ENCODE data around the gene C9orf85.

Gene C9orf85

DNA sequence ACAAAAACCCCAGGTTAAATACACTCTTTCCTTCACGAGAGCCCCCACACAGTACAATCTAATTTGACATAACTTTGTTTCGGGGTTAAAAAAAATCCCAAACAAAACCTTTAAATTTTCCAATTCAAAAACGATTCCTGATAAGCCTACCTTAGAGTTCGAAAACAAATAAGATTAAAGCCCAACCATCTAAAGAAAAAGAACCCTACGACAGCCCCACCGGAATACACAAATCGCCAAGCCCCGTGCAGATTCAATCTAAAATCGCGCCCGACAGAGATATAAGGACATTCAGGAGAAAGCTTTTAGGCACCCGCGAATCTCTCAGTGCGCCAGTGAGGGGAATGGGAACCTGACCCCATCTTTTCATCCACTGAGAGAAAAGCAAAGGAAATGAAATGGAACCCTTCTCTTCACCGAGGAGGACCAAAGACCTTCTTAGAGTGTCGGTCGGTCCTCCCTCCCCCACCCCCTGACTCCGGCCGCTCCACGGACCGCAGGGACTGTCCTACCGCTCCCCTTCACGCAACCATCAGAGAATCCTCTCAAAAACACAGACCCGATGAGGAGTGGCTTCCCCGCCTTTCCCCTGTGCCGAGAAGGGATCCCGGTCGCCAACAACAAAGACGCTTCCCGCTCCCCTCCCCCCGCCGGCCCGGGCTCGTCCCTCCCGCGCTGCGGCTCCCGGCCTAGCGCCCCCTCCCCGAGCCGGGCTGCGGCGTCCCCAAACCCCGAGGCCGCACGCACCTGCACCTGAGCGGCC is 1.4 kb upstream of the C9orf85 start:
- H3K4me1 ChIP-seq (ENCODE audit: insufficient read depth, low read length), result peaks cover 16% of the 10 kb centered on the region; the same call in 1 of the 2 replicates
- H3K9me3 ChIP-seq (ENCODE audit: insufficient read depth, low read depth, low read length), result no peaks in the 10 kb centered on the region
- peak overlapping the region; percentile 95 for H3K9ac ChIP-seq (ENCODE audit: low read depth, low read length)
- peaks cover 16% of the 10 kb centered on the region; the same call in 1 of the 2 replicates for H3K36me3 ChIP-seq (ENCODE audit: insufficient read depth, low read depth, low read length)
- H3K27ac ChIP-seq (ENCODE audit: low read length), result peak overlapping the region; percentile 75
- H3K27me3 ChIP-seq (ENCODE audit: insufficient read depth, low read length), result no peaks in the 10 kb centered on the region
- peak overlapping the region; percentile 95 for H3K4me3 ChIP-seq (ENCODE audit: low read length)

DNA sequence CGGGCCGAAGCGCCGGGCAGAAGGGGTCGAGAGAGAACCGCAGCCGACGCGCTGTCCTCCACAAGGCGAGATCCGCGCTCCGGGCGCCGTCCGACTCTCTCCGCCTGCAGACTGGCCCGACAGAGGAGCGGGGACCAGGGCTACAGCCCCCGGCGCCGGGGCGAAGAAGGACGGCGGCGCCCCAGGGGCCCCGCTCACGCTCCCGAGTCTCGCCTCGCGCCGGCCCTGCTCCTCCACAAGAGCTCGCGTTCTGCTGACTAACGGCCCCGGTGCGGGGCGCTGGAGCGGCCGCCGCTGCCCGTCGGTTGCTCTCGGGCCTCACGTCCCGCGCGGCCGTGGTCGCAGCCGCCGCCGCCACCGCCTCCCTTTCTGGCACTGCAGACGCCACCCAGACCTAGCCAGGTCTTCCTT is 784 bp upstream of the C9orf85 start:
- Histone ChIP-seq H3K27ac (ENCODE audit: low read length) (peak overlapping the region; percentile 75), H3K4me3 (ENCODE audit: low read length) (peak overlapping the region; percentile 95), H3K4me1 (ENCODE audit: insufficient read depth, low read length) (peaks cover 16% of the 10 kb centered on the region; the same call in 1 of the 2 replicates), H3K27me3 (ENCODE audit: insufficient read depth, low read length) (no peaks in the 10 kb centered on the region), H3K36me3 (ENCODE audit: insufficient read depth, low read depth, low read length) (peaks cover 11% of the 10 kb centered on the region; the same call in 1 of the 2 replicates), H3K9me3 (ENCODE audit: insufficient read depth, low read depth, low read length) (no peaks in the 10 kb centered on the region), H3K9ac (ENCODE audit: low read depth, low read length) (peak overlapping the region; percentile 95)

DNA sequence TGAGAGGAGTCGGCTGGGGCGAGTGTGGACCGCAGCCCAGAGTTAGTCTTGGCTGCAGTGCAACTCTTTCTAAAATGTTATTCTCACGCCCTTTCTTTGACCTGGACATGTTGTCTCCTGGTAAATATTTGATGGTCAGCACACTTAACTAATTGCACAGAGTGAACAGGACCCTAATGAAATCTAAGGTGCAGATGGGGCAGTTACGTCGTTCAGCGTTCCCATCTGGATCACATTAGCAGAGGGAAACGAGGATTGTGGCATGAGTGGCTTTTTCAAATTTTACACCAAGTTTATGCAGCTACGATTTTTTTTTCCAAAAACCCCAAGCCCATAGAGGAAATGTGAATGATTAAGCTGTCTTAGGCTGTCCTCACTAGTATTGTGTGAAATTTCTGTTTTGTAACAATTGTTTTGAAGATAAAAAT is 483 bp downstream of the C9orf85 start:
- Histone ChIP-seq H3K9ac (ENCODE audit: low read depth, low read length) (peak overlapping the region; percentile 85), H3K4me3 (ENCODE audit: low read length) (peak overlapping the region; percentile 95), H3K27ac (ENCODE audit: low read length) (no peak overlapping the region), H3K27me3 (ENCODE audit: insufficient read depth, low read length) (no peaks in the 10 kb centered on the region), H3K4me1 (ENCODE audit: insufficient read depth, low read length) (peaks cover 16% of the 10 kb centered on the region; the same call in 1 of the 2 replicates), H3K9me3 (ENCODE audit: insufficient read depth, low read depth, low read length) (no peaks in the 10 kb centered on the region), H3K36me3 (ENCODE audit: insufficient read depth, low read depth, low read length) (no peaks in the 10 kb centered on the region)

DNA sequence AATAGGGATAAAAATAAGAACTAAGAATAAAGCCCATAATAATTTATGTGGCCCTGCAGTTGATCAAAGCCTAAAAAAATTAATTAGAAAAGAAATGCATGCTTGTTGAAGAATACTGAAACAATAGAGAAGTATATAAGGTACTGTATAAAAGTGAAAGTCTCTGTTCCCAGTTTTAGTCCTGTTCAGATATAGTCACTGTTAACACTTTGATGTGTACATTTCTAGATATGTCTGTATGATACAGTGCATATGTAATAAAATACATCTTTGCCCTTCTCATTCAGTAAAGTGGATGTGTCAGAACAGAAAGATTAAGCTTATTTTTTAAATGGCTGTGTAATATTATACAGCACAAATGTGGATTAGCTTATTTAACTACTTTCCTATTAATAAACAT is 4.1 kb downstream of the C9orf85 start:
- Histone ChIP-seq H3K9ac (ENCODE audit: low read depth, low read length) (no peak overlapping the region), H3K27ac (ENCODE audit: low read length) (no peak overlapping the region), H3K36me3 (ENCODE audit: insufficient read depth, low read depth, low read length) (peaks cover 6% of the 10 kb centered on the region), H3K27me3 (ENCODE audit: insufficient read depth, low read length) (no peaks in the 10 kb centered on the region), H3K4me3 (ENCODE audit: low read length) (no peak overlapping the region), H3K4me1 (ENCODE audit: insufficient read depth, low read length) (peaks cover 12% of the 10 kb centered on the region; the same call in 1 of the 2 replicates), H3K9me3 (ENCODE audit: insufficient read depth, low read depth, low read length) (peaks cover 11% of the 10 kb centered on the region)

DNA sequence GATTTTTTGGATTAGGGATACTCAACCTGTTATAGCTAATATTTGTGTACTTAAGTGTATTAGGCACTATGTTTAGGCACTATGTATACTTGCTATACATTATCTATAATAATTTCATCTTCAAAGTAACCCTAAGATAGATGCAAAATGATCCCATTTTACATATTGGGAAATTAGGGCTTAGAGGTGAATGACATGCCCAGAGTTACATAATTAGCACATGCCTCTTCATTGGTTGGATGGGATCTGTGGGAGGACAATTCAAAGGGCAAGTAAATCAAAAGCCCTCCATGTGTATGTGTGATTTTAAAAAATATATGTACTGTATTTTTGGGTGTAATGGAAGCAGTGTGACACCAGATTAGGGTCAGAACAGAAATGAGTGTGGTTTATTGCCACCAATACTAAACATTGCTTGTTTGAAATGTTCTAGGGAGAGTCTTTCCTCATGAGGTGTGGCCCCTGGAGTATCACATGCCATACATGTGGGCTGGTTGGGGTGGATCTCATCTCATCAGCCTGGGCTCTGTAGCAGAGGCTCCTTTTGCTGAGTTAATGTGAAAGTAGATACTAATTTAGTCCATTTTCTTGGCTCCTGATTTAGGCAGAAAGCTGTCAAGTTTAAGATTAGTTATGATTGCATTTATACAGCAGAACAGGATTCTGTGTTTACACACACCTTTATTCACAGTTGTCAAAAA is 5.5 kb downstream of the C9orf85 start:
- no peak overlapping the region for H3K9ac ChIP-seq (ENCODE audit: low read depth, low read length)
- peaks cover 11% of the 10 kb centered on the region for H3K9me3 ChIP-seq (ENCODE audit: insufficient read depth, low read depth, low read length)
- H3K4me1 ChIP-seq (ENCODE audit: insufficient read depth, low read length), result peaks cover 21% of the 10 kb centered on the region; the same call in 1 of the 2 replicates
- peaks cover 6% of the 10 kb centered on the region for H3K36me3 ChIP-seq (ENCODE audit: insufficient read depth, low read depth, low read length)
- no peak overlapping the region for H3K27ac ChIP-seq (ENCODE audit: low read length)
- H3K4me3 ChIP-seq (ENCODE audit: low read length), result no peak overlapping the region
- H3K27me3 ChIP-seq (ENCODE audit: insufficient read depth, low read length), result no peaks in the 10 kb centered on the region

DNA sequence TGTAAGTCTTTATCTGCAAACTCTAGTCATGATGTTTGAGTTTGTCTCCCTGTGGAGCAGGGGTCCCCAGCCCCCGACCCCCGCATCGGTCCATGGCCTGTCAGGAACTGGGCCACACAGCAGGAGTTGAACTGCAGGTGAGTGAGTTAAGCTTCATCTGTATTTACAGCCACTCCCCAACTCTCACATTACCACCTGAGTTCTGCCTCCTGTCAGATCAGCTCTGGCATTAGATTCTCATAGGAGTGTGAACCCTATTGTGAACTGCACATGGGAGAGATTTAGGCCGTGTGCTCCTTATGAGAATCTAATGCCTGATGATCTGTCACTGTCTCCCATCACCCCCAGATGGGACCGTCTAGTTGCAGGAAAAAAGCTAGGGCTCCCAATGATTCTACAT is 7.0 kb downstream of the C9orf85 start:
- Histone ChIP-seq H3K27ac (ENCODE audit: low read length) (no peak overlapping the region), H3K9ac (ENCODE audit: low read depth, low read length) (no peak overlapping the region), H3K27me3 (ENCODE audit: insufficient read depth, low read length) (no peaks in the 10 kb centered on the region), H3K4me1 (ENCODE audit: insufficient read depth, low read length) (peaks cover 21% of the 10 kb centered on the region; the same call in 1 of the 2 replicates), H3K36me3 (ENCODE audit: insufficient read depth, low read depth, low read length) (peaks cover 6% of the 10 kb centered on the region), H3K4me3 (ENCODE audit: low read length) (no peak overlapping the region), H3K9me3 (ENCODE audit: insufficient read depth, low read depth, low read length) (peaks cover 11% of the 10 kb centered on the region)

DNA sequence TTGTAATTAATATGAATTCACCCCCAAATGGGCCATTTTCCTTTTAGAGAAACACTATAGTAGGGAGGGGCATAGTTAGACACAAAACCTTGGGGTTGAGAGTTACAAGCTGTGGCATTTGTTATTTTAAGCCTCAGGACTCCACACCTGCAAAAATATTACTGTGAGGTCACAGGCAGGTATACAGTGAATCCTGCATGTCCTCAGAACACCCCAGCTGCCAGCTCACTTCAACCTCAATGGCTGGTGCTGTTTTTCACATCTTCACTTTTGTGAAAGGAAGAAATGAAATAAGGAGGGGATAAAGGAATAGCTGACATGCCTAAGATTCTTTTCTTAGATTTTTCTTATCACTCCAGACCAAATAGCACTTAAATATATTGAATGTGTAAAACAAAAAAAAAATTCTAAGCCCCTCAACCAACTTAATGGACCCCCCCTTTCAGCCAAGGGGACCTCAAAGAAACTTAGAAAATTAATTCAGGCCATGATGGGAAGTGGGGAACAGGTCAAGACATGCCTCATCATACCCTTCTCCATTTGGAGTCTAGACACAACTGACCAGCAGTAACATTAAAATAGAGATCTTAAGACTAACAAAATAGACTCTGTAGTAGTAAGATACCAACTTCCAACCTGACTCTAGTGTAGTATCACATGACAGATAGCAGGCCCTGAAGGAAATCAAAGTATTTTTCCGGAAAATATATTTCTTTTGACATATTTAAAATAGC is 9.2 kb downstream of the C9orf85 start:
- Histone ChIP-seq H3K36me3 (ENCODE audit: insufficient read depth, low read depth, low read length) (peaks cover 6% of the 10 kb centered on the region), H3K9me3 (ENCODE audit: insufficient read depth, low read depth, low read length) (peaks cover 11% of the 10 kb centered on the region), H3K27ac (ENCODE audit: low read length) (peak overlapping the region; percentile 62), H3K4me1 (ENCODE audit: insufficient read depth, low read length) (peaks cover 29% of the 10 kb centered on the region; the same call in 1 of the 2 replicates), H3K4me3 (ENCODE audit: low read length) (peak overlapping the region; percentile 16; the same call in 1 of the 2 replicates), H3K27me3 (ENCODE audit: insufficient read depth, low read length) (no peaks in the 10 kb centered on the region), H3K9ac (ENCODE audit: low read depth, low read length) (peak overlapping the region; percentile 56; the same call in 1 of the 2 replicates)

DNA sequence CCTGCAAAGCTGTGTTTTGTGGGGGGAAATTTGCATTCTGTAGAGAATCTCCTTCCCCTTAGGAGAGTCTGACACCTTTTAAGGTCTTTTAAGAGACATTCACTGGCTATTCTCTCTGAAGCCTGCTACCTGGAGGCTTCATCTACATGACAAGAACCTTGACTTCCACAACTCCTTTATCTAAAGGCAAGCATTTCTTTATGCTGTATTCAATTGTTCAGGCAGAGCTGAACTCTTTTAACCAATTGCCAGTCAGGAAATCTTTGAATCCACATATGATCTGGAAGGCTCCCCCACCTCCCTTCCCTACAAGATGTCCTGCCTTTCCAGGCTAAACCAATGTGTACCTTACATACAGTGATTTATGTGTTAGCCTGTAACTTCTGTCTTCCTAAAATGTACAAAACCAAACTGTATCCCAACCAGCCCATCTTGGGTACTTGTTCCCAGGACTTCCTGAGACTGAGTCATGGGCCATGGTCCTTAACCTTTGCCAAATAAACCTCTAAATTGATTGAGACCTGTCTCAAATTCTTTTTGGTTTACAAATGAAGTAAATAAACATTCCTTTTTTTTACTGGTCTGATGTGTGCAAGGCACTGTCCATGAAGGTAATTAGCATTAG is 9.9 kb downstream of the C9orf85 start:
- Histone ChIP-seq H3K27me3 (ENCODE audit: insufficient read depth, low read length) (no peaks in the 10 kb centered on the region), H3K27ac (ENCODE audit: low read length) (peak overlapping the region; percentile 96), H3K4me1 (ENCODE audit: insufficient read depth, low read length) (peaks cover 35% of the 10 kb centered on the region; the same call in 1 of the 2 replicates), H3K36me3 (ENCODE audit: insufficient read depth, low read depth, low read length) (peaks cover 6% of the 10 kb centered on the region), H3K4me3 (ENCODE audit: low read length) (peak overlapping the region; percentile 39), H3K9ac (ENCODE audit: low read depth, low read length) (peak overlapping the region; percentile 56; the same call in 1 of the 2 replicates), H3K9me3 (ENCODE audit: insufficient read depth, low read depth, low read length) (peaks cover 11% of the 10 kb centered on the region)

DNA sequence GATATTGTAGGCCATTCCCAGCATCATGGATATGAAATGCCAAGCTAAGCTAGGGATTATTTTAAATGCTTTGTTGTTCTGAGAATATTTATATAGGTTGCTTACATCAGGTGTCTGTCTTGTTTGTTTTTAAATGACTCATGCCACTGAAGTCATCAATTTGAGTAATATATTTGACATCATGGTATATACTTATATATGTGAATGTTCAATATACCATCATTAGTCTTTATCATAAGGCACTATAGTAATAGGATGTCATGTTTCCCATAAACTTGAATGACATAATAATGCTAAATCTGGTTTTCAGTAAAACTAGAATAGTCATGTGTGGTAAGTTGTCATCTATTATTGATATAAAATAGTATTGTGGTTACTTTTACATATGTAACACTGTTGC is 13.1 kb downstream of the C9orf85 start:
- H3K9me3 ChIP-seq (ENCODE audit: insufficient read depth, low read depth, low read length), result no peaks in the 10 kb centered on the region
- no peak overlapping the region for H3K9ac ChIP-seq (ENCODE audit: low read depth, low read length)
- H3K27me3 ChIP-seq (ENCODE audit: insufficient read depth, low read length), result no peaks in the 10 kb centered on the region
- peaks cover 50% of the 10 kb centered on the region; the same call in 1 of the 2 replicates for H3K4me1 ChIP-seq (ENCODE audit: insufficient read depth, low read length)
- no peak overlapping the region for H3K27ac ChIP-seq (ENCODE audit: low read length)
- no peak overlapping the region for H3K4me3 ChIP-seq (ENCODE audit: low read length)
- H3K36me3 ChIP-seq (ENCODE audit: insufficient read depth, low read depth, low read length), result no peaks in the 10 kb centered on the region

DNA sequence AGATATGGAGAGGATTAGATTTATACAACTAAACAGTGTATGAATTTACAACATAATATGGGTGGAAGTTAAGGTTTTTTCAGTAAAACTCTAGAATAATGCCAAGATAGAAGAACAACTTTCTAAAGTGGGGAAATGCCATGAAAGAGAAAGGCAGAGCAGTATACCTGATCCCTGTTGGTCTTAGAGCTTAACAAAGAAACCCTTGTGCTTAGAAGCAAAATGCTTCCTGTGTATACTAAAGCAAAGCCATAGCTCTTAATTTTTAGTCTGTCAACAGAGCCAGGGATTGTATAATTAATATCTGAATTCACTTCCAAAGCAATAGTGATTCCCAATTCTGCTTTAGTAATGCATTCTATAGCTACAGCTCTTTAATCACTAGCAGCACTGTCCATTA is 14.4 kb downstream of the C9orf85 start:
- Histone ChIP-seq H3K4me1 (ENCODE audit: insufficient read depth, low read length) (peaks cover 38% of the 10 kb centered on the region; the same call in 1 of the 2 replicates), H3K27ac (ENCODE audit: low read length) (no peak overlapping the region), H3K9me3 (ENCODE audit: insufficient read depth, low read depth, low read length) (no peaks in the 10 kb centered on the region), H3K27me3 (ENCODE audit: insufficient read depth, low read length) (no peaks in the 10 kb centered on the region), H3K9ac (ENCODE audit: low read depth, low read length) (no peak overlapping the region), H3K4me3 (ENCODE audit: low read length) (no peak overlapping the region), H3K36me3 (ENCODE audit: insufficient read depth, low read depth, low read length) (no peaks in the 10 kb centered on the region)

DNA sequence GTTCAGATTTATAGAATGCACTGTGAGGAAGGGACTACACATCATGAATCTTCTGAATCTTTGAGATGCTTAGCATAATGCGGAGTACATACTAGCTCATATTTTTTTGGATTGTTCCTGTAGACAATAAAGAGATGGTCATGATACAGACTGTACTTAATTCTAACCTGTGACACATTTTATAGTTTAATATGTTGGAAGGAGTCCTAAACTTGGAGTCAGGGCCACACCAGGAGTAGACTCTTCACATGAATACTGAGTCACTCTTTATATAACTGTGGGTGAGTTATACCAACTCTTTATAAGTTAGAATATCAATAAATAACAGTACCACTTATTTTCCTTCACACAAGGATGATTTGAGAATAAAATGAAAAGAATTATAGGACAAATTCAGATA is 16.9 kb downstream of the C9orf85 start:
- H3K27me3 ChIP-seq (ENCODE audit: insufficient read depth, low read length), result no peaks in the 10 kb centered on the region
- no peak overlapping the region for H3K27ac ChIP-seq (ENCODE audit: low read length)
- H3K9ac ChIP-seq (ENCODE audit: low read depth, low read length), result no peak overlapping the region
- H3K4me1 ChIP-seq (ENCODE audit: insufficient read depth, low read length), result peaks cover 29% of the 10 kb centered on the region; the same call in 1 of the 2 replicates
- no peak overlapping the region for H3K4me3 ChIP-seq (ENCODE audit: low read length)
- H3K9me3 ChIP-seq (ENCODE audit: insufficient read depth, low read depth, low read length), result no peaks in the 10 kb centered on the region
- H3K36me3 ChIP-seq (ENCODE audit: insufficient read depth, low read depth, low read length), result no peaks in the 10 kb centered on the region
